ENCODE results near the gene FCN1.

FCN1 gene

DNA sequence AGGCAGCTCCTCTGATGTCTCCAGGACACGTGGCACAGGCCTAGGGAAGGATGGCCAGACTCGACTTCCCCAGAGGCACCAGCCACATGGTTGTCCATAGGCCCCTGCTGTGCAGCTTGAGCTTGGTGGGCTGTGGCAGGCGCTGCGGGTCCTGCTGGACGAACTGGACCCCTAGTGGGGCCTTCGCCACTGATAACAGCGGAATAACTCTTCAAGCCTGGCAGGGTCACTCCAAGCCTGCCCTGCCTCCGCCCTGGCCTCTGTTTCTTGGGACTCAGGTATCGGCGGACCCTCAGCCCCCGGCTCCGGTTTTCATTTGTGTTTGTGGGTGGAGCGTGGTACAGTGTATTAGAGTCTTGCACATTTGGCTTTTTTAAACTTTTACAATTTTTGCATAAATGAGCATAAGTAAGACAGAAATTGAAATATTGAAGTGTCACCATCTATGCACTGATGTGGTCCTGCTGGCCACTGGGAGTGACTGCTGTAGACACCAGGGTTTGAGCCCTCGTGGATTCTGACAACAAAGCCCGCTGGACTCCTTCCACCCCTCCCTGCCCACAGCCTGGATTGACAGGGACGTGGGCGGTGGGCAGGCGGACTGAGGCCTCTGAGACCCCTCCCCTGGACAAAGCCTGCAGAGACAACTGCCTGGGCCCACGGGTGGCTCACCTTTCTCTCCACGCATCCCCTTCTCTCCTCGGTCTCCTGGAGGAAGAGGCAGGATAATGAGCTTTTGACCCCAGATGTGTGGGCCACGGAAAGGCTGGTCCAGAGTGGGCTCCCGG, 3.8 kb downstream of the FCN1 start:
- TF ChIP-seq, protein P1, sequence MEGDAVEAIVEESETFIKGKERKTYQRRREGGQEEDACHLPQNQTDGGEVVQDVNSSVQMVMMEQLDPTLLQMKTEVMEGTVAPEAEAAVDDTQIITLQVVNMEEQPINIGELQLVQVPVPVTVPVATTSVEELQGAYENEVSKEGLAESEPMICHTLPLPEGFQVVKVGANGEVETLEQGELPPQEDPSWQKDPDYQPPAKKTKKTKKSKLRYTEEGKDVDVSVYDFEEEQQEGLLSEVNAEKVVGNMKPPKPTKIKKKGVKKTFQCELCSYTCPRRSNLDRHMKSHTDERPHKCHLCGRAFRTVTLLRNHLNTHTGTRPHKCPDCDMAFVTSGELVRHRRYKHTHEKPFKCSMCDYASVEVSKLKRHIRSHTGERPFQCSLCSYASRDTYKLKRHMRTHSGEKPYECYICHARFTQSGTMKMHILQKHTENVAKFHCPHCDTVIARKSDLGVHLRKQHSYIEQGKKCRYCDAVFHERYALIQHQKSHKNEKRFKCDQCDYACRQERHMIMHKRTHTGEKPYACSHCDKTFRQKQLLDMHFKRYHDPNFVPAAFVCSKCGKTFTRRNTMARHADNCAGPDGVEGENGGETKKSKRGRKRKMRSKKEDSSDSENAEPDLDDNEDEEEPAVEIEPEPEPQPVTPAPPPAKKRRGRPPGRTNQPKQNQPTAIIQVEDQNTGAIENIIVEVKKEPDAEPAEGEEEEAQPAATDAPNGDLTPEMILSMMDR (IDR thresholded peaks at IDR 0.05; ENCODE audit: extremely low read depth, missing control alignments) = no peak

DNA sequence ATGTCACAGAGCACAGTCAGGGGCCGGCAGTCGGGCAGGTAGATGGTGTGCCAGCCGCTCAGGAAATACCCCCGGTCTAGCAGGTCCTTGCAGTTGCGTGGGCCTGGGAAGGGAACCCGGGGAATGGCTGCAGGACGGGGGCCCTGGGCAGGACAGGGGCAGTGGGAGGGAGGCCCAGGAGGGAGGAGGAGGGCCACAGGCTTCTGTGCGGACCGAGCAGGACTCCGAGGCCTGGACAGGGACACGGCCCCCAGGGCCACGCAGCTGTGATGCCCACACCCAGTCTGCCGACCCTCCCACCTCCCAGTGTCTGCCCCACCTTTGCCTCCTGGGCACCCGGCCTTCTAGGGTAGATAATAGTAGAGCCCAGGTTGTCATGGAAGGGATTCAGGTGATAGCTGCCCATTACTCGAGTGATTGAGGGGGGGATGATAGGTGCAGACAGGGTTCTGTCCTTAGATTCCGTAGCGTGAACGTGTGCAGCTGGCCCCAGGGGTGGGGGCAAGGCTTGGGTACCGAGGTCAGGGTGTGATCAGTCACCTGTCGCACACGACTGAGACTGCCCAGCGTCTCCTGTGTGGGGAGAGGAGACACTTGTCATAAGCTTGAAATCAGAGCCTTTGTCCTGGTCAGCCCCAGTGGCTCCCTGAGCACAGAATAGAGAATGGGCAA, 4.5 kb downstream of the FCN1 start:
- TF ChIP-seq, protein P1 (IDR thresholded peaks at IDR 0.05; ENCODE audit: extremely low read depth, missing control alignments) = no peak
- no peak for DNase-seq (ENCODE audit: low spot score)

More for the DNA sequence above, 3.8 kb downstream of the FCN1 start:
- DNase-seq (ENCODE audit: low spot score) = no peak

DNA sequence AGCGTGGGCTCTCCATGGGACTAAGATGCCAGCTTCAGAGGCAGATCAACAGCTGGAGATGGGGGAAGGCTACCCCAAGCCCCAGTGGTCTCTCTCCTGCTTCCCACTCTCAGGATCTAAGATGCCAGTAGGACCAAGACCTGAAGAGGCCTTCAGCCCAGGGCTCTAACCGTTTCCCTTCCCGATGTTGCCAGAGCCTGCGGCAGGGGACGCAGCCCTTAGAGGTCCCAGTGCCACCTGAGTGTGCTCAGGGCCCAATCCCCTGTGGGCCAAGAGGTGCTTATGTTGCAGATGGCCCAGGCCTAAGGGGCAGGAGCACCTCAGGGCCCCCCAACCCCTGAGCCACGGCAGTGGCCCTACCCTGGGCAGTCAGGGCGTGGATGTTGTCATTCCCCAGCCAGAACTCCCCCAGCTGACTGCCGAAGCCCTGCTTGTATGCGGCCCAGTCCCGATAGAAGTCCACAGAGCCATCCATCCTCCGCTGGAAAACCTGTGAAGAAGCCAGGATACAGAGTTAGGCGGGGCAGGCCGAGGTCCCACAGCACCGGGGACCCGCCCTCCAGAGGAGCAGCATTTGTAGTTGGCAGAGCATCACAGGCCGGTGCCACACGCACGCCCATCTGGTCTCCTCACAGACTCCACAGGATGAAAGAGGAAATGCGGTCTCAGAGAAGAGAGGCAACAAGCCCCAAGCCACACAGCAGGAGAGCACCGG, 5.4 kb downstream of the FCN1 start:
- TF ChIP-seq, protein P1 (IDR thresholded peaks at IDR 0.05; ENCODE audit: extremely low read depth, missing control alignments) = no peak
- no peak for DNase-seq (ENCODE audit: low spot score)

DNA sequence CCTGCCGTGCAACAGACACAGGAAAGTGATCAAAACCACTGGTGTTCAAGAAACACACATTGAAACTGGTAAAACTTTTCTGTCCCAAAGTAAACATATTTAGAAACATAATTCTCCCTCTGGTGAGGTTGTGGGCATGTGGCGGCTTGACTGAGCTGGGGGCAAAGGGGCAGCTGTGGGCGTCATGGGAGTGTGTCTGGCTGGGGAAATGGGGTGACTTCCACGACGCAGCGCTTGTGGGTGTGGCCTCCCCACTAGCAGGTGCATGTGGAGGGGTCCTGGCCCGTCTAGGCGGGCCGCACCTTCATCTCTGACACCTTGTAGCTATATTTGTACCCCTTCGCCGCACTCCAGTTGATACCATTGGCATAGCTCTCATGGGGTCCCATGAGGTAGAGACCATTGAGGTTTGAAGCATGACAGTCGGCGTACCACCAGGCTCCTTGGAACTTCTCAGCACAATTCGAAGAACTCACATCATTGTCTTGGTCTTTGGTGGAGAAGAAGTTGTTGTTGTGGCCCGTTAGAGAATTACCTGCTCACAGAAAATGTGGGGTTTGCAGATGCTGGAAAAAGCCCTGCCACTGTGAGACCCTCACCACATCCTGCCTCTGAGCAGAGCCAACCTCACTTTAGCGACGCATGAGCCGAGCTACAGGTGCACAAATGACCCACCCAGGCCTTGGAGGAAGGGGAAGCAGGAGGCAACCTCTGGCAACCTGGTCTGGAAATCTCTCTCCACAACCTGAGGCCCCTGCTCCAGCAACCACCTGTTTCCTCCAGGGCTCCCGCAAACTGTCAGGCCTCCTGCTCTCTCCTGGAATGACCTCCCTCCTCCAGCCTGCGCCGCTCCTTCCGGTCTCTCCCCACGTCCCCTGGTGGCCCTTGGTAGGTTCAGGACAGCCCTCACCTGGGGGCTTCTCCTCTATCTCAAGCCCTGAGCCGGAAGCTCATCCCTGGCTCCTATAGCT, 7.9 kb downstream of the FCN1 start:
- TF ChIP-seq, protein P1 (IDR thresholded peaks at IDR 0.05; ENCODE audit: extremely low read depth, missing control alignments) = no peak

DNA sequence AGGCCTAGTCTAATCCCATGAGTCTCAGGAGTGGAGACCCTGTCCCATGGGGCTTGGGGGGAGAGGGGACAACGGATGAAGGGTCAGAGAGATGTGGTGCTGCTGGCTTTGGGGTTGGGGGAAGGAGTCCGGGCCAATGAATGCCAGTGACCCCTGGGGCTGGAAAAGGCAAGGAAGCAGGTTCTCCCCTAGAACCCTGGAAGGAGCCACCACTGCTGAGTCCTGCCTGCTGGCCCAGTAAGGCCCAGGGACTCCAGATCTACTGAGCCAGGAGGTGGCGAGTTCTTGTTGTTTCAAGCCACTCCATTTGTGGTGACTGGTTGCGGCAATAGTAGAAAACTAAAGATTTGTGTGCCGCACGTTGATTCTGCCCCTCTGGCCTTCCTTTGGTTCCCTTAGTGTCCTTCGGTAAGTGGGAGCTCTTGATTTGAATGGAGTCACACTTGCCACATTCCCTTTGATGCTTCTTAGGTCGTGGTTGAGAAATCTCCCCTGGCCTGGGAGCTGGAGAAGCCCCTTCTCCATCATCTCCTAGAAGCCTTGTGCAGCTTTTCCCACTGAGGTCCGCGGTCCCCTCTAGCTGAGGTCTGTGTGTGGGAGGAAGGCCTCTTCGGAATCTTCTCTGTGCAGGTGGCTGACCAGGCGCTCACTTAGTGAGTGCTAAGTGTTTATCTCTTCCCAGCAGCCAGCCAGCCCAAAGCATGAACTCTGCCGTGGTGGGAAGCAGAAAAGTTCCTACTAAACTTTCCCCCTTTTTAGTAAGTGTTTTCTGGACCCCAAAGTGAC, 9.0 kb downstream of the FCN1 start:
- TF ChIP-seq, protein P1 (IDR thresholded peaks at IDR 0.05; ENCODE audit: extremely low read depth, missing control alignments) = no peak
- DNase-seq (ENCODE audit: low spot score) = no peak

More for the DNA sequence above, 7.9 kb downstream of the FCN1 start:
- no peak for DNase-seq (ENCODE audit: low spot score)

DNA sequence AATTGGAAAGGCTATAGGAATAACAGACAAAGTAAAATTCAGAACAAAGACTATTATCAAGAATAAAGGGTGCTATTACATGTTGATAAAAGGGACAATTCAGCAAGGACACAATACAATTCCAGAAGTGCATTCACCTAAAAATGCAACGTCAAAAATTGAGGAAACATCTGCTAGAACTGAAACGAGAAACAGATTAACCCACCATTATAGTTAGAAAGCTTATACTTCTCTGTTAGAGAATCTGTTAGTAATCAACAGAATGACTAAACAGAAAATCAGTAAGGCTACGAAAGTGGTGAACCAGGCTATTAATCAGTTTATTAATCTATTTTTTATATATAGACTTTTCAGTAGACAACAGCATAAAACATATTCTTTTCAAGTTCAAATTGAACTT, 14.8 kb downstream of the FCN1 start:
- no peak for DNase-seq (ENCODE audit: low spot score)
- TF ChIP-seq, protein P1 (IDR thresholded peaks at IDR 0.05; ENCODE audit: extremely low read depth, missing control alignments) = no peak
